HG03521 (cell line): ENCODE results near the gene CSN2.
"Not testable (repeated sequence)": the region's sequence is repeated elsewhere in the genome, so short reads cannot be mapped to it uniquely, and the experiment has no call there.

ENCODE experiments used
- ATAC-seq: cut with Tn5 transposase; IDR thresholded peaks from one replicate; pipeline ENCODE4 v1.9.1; 2021; ENCODE audit warnings: mild to moderate bottlenecking, moderate library complexity; ENCODE audit not compliant: unreplicated experiment

CSN2 gene, protein sequence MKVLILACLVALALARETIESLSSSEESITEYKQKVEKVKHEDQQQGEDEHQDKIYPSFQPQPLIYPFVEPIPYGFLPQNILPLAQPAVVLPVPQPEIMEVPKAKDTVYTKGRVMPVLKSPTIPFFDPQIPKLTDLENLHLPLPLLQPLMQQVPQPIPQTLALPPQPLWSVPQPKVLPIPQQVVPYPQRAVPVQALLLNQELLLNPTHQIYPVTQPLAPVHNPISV

GRCh38 chr4:69965628-69966027, at the start of gene CSN2:
CSN2 (minus strand) TSS chr4:69965728; CDS start chr4:69960995, 4,733 bp downstream.
- ATAC-seq, result no peak

GRCh38 chr4:70008771-70009170, 43.2 kb upstream of the CSN2 start:
- ATAC-seq, result no peak

- ATAC-seq, result no peak
Measured at GRCh38 chr4:70002507-70002906, 37.0 kb upstream of the CSN2 start.

DNA sequence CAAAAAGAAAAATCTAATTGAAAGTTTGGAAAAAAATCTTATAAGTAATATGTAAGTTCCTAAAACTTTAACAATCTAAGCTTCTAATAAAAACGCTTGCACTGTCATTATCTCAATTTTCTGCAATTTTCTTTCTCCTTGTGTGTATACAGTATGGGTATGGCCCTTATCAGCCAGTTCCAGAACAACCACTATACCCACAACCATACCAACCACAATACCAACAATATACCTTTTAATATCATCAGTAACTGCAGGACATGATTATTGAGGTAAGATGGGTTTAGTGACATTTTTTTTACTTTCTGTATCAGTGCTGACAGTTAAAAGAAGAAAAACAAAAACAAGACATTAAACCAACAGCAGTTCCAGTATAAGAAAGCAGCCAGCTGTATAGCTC, 35.2 kb upstream of the CSN2 start:
- no peak for ATAC-seq

DNA sequence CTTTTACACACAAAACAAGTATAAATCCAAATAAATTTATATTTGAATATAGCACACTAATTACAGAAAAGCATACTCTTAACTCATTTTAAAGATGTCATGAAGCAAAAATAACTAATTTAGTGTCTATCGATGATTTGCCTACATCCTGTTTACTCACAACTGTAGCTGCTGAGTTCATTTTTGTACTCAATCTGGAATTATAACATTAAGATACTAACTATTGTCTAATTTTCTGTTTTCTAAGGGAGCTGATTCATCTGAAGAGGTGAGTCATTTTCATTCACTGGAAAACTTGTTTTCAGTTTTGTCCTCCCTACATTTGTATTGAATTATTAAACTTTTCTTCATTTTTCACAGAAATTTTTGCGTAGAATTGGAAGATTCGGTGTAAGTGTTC, 33.9 kb upstream of the CSN2 start:
- ATAC-seq, result no peak

GRCh38 chr4:69995526-69996016, 30.0 kb upstream of the CSN2 start, which contains the start of gene STATH:
STATH (plus strand) TSS chr4:69995966; CDS start chr4:69998438, 2,472 bp downstream.
- no peak for ATAC-seq

- no peak for ATAC-seq
Measured at GRCh38 chr4:69994782-69995181, 29.3 kb upstream of the CSN2 start.

DNA sequence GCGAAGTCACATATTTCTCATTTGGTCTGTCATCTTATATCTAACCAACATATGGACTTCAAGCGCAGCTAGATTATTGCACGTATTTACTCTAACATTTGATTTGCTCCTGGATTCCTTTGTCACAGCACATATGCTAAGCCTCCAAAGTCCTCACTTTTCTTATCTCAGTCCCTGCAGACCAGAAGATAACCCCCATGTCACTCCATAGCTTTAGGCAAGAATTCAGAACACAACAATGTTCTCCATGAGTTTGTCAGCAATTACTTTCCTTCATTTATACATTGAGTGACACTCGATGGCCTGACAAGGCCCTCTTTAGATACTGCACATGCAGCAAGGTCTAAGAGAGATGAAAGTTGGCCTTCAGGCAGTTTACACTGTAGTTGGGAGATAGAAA, 25.5 kb upstream of the CSN2 start:
- no peak for ATAC-seq

DNA sequence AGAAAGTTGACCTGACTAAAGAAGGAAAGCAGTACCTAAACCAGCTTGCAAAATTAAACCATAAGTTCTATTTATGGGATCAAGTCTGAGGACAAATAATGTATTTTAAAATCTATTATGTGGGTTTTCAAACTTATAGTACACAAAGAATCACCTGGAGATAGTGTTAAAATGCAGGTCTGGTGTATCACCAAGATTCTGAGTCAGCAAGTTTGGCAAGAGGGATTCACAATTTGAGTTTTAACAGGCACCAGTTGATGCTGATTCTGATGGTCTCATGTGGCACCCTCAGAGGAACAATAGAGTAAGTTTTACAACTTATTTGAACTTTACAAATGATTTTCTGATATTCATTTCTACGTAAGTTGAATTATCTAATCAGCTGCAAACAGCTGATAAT, 21.1 kb upstream of the CSN2 start:
- no peak for ATAC-seq

DNA sequence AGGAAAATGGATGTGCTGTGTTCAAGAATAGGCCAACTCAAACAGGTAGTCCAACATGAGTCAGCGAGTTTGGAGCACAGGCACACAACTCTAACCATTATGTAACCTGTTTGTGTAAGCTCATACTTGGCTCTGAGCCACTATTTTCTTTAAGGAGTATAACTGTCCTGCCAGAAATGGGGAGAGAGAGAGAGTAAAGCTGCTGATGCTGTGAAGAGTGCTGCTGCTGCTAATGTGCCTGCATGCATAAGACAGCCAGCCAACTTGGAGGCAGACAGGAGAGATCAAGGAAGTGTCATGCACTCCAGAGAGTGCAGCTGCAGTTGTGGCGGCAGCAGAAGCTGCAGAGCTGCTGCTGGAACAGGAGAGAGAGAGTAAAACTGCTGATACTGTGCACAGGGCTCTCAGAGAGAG, 18.5 kb upstream of the CSN2 start:
- ATAC-seq, result no peak

DNA sequence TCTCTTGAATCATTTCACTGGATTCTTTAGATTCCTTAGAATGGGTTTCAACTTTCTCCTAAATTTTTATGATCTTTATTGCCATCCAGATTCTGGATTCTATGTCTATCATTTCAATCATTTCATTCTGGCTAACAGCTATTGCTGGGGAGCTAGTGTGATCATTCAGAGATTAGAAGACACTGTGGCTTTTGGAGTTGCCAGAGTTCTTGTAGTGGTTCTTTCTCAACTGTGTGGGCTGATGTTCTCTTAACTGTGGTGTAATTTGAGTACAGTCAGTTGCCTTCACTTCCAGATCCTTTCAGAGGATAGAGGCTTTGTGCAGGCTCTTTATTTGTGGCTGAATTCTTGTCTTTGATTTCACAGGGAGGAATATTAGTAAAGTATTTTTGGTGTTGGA, 12.1 kb upstream of the CSN2 start:
- ATAC-seq, result no peak

- ATAC-seq, result no peak
Measured at GRCh38 chr4:69974631-69975030, 9.1 kb upstream of the CSN2 start.

DNA sequence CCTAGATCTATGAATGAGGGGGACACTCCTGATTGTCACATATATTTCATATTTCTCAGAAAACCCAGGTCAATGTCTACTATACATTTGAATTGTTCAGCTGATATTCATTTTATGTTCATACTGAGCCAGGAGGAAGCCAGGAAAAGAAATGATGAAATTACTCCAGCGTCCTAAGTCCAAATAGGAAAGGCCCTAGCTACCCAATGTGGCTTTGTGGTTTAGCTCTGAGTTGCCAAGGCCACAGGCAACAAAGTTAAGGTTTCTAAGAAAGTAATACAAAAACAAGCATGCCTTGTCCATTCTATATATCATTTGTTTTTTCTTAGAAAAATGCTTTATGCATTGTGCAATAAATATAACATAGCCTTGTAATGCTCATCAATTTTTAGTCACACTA, 4.5 kb upstream of the CSN2 start:
- ATAC-seq, result no peak

GRCh38 chr4:69957209-69957608, 8.3 kb downstream of the CSN2 start:
- ATAC-seq, result no peak

- ATAC-seq, result no peak
Measured at GRCh38 chr4:69951602-69952001, 13.9 kb downstream of the CSN2 start.

- no peak for ATAC-seq
Measured at GRCh38 chr4:69936566-69936965, 29.0 kb downstream of the CSN2 start.

DNA sequence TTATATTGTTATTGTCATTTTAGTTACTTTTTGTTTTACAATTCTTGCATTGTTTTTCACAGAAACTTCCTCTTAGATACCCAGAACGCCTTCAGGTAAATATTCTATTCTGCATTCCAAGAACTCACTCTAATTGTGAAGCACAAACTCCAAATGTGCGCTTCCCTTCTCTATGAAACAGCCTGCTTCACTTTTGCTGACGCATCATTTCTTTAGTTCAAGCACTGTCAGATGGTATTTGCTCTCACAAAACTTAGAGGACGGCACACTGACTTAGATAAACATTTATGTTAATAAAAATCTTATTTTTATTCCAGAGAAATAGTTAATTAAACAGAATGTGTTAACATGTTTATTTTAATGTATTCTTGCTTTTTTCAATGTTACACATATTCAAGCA, 31.4 kb downstream of the CSN2 start:
- ATAC-seq, result no peak

GRCh38 chr4:69930768-69931167, 34.8 kb downstream of the CSN2 start, which contains the start of gene CSN1S1:
CSN1S1 (plus strand) TSS chr4:69931068; CDS start chr4:69932556, 1,488 bp downstream.
- ATAC-seq, result no peak

DNA sequence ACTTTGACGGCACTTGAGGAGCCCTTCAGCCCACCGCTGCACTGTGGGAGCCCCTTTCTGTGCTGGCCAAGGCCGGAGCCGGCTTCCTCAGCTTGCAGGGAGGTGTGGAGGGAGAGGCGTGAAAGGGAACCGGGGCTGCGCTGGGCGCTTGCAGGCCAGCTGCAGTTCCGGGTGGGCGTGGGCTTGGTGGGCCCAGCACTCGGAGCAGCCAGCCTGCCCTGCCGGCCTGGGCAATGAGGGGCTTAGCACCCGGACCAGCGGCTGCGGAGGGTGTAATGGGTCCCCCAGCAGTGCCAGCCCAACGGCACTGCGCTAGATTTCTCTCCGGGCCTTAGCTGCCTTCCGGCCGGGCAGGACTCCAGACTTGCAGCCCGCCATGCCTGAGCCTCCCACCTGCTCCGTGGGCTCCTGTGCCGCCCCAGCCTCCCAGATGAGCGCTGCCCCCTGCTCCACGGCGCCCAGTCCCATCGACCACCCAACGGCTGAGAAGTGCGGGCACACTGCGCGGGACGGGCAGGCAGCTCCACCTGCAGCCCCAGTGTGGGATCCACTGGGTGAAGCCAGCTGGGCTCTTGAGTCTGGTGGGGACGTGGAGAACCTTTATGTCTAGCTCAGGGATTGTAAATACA, 41.6 kb downstream of the CSN2 start:
- ATAC-seq, result not testable (repeated sequence)

DNA sequence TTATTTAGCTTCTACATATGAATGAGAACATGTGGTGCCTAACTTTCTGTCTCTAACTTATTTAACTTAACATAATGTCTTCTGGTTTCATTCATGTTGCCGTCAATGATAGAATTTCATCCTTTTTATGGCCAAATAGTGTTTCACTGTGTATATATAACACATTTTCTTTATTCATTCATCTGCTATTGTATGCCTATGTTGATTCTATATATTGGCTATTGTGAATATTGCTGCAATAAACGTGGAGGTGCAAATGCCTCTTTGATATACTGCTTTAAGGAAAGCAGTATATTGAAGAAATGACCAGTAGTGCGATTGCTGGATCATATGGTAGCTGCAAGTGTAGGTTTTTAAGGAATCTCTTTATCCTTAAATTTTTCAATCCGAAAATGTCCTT, 44.7 kb downstream of the CSN2 start:
- ATAC-seq, result no peak

- ATAC-seq, result no peak
Measured at GRCh38 chr4:69910016-69910782, 55.3 kb downstream of the CSN2 start.

GRCh38 chr4:69909195-69909594, 56.3 kb downstream of the CSN2 start:
- no peak for ATAC-seq
